H1 (cell line): ENCODE results near the gene TNS3.

Experiments
- CHD2 ChIP-seq: IDR thresholded peaks from 2 replicates; pipeline ENCODE4 v1.6.1; 2012; ENCODE audit warnings: low read length, improper control_type of control experiment
- CTCF ChIP-seq, 3 experiments: IDR thresholded peaks; 1 replicate in 2 of 3; 2 replicates in 1 of 3; pipeline versions ENCODE4 v1.5.1 to v1.6.1; 2011; ENCODE audit warnings: low read length in 3 of 3, mild to moderate bottlenecking in 3 of 3, inconsistent platforms in 2 of 3, low read depth in 1 of 3, moderate library complexity in 1 of 3; ENCODE audit not compliant: insufficient read depth in 1 of 3; ENCODE audit errors: control extremely low read depth in 1 of 3

GRCh38 chr7:47461161-47461560, 120.8 kb downstream of the TNS3 start:
- no peak for TF ChIP-seq CHD2
- no peak for TF ChIP-seq CTCF (IDR thresholded peaks at IDR 0.05; ENCODE audit: control extremely low read depth in 1 of 3, insufficient read depth in 1 of 3, low read depth in 1 of 3, low read length in 3 of 3)
